ENCODE results near the gene PCSK6.

The PCSK6 gene

DNA sequence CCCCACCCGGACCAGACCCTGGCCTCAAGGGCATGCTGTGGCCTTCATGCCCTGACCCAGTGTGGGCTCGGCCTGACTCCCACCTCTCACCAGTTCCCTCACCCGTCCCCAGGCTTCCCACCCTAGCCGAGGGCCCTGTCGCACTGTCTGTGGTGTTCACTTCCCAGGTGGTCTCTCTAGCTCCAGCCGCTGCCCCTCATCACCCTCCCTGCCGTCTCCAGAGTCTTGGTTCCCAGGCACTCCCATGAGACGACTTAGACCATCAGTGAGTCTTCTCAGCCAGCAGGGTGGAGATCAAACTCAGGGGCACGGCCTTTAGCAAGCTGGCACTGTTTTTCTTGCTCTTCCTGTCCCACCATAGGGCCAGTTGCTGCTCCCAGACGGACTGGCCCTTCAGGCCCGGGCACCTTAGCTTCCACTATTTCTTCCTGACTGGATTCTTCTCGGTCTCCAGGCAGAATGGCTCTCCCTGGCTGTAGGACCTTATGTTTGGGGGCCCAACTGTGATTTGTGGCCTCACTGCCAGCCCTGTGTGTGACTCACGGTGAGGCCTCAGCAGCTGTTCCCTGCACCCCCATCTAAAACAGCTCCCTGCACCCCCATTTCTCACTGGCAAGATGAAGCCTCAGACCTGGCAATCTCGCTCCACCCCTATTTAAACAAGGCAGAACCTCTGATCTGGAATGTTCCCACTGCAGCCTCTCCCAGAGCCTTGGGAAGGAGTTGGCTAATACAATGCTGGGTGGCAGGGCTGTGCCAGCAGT, 9.4 kb upstream of the PCSK6 start:
- DNase-seq (ENCODE audit: low read depth), result no peak

DNA sequence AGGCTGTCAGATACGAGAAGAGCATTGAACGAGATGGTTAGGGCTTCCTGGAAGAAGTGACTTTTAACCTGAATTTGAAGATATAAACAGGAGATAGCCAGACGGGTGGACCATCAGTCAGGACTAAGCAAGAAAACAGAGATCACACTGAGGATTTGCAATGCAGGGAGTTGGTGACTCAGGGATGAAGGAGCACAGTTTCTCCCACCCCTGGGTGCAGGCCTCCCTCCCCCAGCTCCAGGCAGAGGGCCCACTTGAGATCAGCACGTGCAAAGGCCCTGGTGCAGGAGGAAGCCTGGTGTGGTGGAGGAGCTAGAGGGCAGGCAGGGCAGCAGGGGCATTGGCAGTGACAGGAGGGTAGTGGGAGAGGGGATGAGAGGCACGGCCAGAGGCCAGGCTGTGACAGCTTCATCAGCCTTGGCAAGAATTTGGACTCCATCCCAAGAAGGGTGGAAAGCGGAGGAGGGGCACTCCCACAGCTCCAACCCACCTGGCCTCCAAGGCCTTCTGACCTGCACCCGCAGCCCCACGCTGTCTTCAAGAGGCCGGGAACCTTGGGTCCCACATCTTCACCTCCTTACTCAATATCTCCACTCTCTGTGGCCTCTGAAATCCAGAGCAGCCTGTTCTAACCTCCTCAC, 8.7 kb upstream of the PCSK6 start:
- DNase-seq (ENCODE audit: low read depth), result no peak

DNA sequence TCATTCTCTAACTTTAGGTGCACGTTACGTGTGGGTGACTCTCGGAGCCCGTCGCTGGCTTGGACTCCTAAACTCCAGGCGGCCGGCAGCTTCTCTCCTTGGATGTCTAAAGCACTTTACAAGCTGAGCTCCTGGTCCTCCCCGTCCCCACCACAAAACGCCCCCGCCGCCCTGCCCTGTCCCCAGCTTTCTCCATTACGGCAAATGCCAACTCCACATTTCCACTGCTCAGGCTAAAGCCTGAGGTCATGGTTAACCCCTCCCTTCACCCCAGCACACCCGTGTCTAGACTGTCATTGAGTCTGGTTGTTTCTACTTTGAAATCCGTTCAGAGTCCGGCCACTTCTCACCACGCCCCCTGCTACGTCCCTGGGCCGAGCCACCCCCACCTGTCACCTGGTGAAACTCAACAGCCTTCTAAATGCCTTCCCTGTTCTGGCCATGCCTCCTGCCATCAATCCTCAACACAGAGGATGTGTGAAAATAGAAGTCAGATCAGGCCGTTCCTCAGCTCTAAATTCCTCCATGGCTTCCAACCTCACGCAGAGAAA, 8.1 kb upstream of the PCSK6 start:
- DNase-seq (ENCODE audit: low read depth), result no peak

DNA sequence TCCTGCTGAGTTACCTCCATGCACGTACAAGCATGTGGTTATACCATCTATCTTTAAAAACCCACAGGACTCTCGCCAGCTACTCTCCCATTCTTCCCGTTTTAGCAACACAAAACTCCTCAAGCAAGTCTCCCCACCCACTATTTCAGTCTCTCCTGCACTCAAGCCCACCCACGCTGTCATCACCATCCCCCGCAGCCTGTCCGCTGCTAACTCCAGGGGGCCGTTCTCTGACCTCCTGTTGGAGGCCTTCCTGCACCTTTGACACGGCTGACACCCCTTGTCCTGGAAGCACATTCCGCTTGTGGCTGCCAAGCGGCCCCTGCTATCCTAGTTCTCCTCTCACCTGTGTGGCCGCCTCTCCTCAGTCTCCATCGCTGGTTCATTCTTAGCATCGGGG, 7.5 kb upstream of the PCSK6 start:
- DNase-seq (ENCODE audit: low read depth), result no peak

DNA sequence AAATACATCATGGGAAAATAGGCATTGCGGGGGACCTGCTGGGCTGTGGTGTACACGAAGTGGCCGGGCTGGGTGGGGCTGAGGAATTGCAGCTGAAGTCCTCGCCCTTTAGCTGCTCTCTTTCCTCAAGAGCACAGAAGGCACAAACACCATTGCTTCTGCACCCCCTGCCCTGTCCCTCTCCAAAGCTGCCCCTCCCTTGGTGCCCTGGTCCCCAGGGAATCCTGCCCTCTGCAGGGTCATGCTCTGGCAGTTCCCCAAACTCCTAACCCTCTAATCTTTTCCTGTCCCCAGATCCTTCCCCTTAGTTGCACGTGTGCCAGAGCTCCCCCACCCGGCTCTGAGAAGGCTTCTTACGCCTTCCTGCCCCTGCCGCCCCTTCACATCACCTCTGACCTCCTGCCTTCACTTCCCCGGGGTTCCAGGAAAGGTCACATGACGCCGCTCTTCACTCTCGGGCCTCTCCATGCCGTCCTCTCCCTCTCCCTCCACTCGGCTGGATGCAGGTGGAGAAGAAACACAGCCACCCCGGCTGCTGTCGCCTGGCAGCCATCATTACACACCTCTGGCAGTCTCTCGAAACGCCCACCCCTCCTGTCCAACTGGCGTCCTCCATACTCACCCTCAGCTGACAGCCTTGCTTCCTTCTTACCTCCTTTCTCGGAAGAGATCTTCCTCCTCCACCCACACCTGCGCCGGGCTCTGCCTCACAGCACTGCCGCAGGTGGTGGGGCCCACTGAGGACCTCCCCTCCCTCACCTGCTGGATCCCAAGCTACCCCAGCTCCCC, 6.9 kb upstream of the PCSK6 start:
- no peak for DNase-seq (ENCODE audit: low read depth)

DNA sequence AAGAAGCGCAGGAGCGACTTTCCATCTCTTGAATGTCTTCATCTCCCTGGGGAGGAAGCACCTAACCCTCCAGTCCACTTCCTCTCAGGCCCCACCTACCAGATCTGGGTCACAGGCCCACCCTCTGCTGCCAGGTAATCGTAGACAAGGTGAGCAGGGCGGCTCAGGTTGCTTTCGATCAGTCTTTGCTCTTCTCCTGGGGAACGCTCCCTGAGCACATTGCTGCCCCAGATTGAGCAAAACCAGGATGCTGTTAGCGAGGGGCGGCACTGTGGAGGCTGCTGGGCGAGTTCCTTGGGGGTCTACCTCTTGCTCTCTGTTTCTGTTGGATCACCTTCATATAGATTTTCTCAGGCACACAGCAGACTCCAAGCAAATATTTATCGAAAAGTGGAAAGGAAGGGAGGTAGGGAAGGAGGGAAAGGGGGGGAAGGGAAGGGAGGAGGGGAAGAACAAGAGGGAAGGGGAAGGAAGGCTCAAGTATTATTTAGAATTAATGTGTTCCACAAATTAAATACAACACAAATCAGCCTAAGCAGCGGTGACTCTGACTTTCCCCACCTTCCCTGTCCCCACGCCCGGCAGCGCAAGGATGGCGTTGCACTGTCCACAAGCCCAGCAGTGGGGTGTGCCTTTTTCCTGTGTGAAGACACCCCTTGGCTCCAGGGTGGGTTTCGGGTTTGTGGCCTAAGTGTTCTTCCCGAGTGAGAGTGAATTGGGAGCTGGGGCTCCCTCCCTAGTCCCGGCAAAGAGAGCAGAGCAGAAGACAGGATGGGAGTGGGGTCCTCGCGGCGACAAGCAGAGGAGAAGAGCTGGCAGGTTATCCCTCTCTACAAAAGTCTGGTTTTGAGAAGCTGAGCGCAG, 6.1 kb upstream of the PCSK6 start:
- no peak for DNase-seq (ENCODE audit: low read depth)

DNA sequence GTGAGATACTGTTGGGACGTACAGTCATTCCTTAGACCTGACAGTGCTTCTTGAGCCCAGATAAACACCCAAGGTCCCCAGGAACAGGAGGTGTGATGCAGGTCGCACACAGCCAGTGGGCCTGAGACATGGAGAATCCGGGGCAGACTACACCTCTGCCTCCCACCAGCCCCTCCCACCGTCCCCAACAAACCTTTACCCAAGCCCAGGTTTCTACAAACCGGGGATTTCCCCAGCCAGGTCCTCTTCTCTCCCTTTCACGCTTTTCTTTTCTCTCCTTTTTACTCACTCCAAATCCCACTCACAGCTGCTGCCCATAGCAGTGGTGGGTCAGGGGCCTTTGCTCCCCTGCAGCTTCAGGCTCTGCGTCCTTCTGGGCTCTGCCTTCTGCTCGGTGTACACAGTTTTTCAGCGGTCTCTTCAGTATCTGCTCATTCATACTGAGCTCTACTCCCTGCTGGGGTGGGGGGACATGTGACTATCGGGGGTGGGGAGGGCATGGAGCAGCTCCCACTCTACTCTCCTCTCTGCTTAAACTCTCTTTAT, 4.8 kb upstream of the PCSK6 start:
- DNase-seq (ENCODE audit: low read depth), result no peak

DNA sequence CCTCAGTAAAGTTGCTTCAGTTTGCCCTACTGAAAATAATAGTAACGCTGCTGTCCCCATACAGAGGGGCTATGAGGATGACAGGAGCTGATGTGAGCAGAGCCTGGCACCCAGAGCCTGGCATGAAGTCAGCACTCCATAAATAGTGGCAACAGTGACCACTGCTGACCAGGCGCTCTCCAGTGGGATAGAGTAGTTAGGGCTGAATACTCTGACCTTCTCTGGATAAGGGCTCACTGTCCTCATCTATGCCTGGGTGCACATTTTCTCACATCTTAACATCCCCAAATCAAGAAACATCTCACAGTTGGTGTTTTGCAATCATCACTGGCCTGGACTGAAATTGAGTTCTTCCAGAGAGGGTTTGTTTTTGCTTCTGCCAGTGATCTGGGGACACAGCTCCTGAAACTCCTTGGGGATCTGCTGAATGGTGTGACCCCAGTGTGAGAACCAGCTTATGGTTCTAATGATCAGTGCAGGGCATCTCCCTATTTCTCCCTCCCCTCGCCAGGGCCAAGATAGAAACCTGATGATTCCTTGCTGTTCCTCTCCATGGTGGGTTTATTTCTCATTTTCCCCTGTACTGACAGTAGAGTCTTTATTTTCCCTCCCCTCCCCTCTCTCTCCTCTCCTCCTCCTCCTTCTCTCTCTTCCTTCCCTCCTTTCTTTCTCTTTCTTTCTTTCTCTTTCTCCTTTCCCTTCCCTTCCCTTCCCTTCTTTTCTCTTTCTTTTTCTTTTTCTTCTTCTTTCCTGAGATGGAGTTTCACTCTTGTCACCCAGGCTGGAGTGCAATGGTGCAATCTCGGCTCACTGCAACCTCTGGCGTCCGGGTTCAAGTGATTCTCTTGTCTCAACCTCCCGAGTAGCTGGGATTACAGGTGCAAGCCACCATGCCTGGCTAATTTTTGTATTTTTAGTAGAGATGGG, 3.5 kb upstream of the PCSK6 start:
- no peak for DNase-seq (ENCODE audit: low read depth)

DNA sequence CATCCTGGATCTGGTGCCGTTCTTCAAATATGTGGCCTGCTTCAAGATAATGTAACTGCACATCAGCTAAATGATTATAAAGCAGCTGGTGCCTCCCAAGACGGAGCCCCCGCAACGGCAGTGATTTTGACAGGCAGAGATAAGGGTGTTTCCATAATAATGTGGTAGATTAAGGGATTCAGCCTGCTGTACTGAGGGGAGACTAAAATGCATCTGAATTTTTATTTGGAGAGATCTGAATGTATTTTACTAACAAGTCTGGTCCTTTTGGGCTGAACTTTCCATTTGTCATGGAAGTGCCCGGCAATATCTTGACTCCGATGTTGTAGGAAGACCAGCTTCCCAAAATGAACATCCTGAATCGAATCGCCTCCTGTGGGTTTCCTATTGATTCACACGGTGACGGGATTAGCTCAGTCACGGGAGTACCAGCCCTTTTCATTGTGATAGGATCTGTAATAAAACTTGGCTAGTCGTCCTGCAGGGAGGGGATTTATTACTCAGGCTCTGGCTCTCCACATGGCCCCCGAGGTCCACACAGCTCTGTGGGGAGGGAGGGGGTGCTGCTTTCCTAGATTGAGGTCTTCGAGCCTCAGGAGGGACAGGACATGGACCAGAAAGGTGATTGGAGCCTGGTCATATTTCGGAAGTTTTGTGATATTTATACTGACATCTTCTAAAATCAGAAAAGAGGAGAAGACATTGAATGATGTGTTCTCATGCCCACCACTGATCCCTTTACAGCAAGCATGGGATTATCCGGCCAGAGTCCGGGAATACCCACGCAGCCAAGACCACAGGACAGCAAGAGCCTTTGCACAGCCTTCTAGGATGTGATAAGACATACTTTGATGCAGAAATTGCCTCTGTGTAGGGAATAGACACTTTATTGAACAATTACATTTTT, 2.5 kb upstream of the PCSK6 start:
- DNase-seq (ENCODE audit: low read depth), result no peak

DNA sequence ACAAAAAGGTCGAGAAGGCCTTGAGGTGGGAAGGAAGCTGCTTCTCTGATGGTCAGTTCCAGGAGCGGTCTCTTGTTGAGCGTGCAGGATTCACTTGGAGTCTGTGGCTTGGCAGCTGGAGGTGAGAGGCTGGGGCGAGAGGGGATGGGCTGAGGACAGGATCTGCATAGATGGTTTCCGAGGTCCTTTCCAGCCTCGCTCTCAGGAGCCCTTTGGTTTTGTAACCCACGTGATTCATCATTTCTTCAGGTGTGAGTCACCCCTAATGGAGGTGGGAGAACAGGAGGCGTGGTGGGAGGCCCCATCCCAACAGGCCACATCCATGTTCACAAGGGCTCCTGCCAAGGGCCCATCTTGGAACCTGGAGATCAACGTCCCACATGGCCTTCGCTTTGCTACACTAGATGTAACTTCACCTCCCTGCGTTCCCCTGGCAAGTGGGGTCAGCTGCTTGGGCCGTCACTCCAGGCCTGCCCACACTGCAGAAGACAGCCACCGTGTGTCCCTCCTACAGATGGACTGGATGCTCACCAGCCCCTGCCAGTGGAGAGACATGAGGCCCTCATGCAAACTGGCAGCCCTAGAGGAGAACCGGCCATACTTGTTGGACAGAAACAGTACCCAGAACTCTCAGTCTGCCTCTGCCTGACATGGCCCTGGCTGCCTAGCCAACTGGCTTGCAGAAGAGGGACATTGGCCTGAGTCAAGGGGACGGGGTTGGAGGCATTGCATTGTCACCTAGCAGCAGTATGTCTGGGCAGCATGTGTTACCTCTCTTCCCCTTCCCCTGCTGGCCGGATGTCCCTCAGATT, 1.6 kb upstream of the PCSK6 start:
- no peak for DNase-seq (ENCODE audit: low read depth)

DNA sequence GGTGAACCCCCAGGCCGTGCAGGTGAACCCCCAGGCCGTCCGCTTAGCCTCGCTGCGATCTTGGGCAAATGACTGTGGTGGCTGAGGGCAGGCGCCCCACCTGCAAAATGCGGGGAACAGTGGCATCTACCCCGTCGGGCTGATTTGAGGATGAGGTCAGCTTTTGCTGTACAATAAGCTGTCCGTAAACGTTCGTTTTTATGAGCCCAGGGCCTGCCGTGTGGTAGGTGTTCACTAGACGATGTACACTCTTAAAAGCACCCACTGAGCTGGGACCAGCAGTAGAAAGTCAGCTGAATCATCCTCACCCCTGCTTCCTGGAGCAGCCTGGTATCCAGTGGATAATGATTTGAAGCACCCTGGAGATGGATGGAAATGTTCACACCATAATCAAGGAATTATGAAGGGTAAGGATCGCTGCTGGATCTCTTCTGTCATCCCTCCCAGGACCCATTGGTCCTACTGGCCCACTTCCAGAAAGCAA, 943 bp upstream of the PCSK6 start:
- no peak for DNase-seq (ENCODE audit: low read depth)

DNA sequence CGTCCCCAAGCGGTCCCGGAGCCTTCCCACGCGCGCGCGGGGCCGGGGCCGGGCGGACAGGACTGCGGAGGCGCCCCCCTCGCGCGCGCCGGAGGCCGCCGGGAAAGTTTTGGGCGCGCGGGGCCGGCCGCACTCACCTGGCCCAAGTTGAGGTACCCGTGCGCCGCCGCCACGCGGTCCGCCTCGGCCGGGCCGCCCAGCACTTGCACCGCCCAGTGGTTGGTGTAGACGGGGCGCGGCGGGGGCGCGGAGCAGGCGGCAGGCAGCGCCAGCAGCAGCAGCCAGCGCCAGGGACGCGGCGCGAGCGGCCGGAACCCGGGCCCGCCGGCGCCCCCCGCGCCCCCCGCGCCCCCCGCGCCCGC, 289 bp downstream of the PCSK6 start:
- DNase-seq (ENCODE audit: low read depth), result no peak

DNA sequence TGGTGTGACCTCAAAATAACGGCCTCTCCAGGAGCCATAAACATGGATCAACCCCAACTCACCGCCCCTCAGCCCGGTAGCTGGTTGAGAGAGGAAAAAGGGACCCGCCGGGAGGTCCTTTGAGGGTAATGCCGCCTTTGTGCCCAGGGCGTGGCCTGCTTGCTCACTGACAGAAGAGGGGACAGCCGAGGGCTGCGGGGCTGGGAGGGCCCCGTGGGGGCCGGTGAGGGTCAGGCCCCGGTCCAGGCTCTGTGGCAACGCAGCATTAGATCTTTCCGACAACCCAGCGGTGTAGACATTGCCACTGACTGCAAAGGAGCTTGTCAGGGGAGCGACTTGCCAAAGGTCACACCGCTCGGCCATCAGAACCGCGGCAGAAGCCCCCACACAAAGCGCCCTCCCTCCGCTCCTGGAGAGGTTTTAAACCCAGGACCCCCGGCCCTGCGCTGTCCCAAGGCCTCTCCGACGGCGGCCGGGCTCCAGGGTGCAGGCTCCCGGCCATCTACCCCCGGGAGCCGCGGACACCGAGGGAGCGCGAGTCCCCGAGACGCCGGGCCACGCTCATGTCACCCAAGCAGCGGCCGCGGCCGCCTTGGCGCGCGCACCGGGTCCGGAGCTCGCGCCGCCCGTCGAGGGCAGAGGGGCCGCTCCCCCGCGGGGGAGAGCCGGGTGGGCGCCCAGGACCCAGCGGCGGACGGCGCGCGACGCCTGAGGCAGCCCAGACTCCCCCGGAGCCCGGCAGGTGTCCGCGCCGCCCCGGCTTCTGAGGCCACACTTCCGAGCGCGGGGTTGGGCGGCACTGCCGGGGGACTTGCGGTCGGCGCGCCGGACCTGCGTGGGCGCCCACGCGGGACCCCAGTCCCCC, 975 bp downstream of the PCSK6 start:
- no peak for DNase-seq (ENCODE audit: low read depth)

DNA sequence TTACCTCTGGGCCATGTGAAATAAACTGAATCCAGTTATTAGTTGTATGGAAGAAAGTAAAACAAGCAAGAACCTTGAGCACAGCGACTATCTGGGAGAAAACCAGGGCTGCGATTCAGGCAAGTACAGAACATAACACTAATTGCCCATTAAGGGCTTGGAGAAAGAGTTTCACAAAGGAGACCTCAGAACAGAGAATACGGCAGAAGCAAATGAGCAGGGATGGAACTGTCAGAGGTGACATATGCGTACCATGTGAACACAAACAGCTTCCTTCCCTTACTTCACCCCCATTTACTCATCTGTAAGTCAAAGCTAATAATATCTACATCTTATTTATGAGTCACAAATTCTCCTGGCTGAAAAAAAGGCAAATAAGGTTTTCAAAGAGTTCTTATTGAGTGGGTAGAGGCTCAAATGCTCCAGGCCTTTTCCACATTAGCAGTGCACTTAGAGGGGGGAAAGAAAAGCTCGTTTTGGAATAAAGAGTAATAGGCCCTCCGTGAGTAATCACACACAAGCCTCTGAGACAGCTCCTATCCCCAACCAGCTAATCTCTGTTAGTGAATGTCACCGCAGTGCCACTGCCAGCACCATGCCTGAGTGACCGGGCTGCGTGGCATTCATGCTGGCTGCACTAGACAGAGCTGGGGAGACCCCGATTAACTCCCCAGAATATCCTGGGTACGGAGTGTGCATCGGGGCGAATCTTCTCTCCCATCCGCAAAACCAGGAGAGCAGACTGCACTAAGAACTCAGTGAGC, 2.6 kb downstream of the PCSK6 start:
- no peak for DNase-seq (ENCODE audit: low read depth)

DNA sequence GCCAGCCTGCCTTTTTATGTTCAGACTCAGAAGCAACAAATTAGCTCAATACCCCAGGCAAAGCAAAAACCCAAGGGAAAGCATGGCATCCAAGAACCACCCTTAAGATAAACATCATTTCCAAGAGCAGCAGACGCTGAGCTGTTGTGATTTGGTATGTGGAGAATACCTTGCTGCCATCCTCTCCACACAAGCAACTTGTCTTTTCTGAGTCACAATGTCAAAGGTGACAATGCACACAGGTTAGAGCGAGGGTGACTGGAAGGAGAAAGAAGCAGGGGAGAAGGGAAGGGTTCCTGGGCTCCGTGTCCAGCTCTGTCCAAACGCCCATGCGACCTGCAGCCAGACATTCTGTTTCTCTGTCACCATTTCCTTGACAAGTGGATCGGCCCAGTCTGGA, 6.0 kb downstream of the PCSK6 start:
- DNase-seq (ENCODE audit: low read depth), result no peak

DNA sequence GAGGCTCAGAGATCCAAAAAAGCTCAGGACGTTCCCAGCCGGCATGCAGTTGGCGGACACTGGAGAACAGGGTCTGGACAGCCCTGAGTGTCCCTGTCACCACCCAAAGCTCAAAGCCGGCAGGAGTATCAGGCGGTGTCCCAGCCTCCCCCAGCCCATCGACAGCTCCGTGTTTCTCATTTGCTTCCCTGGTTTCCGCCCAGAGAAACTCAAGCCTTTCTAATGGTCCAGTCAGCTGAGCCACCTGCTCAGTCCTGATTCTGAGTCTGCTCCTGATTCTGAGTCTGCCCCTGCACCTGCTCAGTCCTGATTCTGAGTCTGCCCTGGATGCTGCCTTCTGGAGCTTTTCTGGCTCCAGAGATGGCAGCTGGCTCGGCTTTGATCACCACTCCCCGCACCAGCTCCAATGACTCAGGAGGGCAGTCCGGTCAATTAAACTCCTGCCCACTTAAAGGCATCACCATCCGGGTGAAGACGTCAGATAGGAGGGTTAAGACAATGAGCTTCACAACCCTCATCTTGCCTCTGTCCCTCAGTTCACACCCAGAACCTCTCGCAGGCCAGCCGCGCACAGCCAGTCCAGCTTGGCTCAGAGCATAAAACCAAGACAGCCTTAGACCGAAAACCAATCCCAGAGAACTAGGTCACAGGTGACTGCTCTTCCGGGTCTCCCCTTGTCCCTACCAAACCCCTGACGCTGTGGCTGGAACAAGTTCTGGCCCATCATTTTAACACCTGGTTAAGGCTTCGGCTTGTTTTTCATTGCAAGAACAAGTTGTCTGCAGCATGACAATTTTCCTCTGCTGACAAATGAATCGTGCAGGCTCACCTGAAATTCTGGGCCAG, 6.8 kb downstream of the PCSK6 start:
- DNase-seq (ENCODE audit: low read depth), result no peak

All from stimulated activated CD8-positive, alpha-beta memory T cell treated with anti-CD3 and anti-CD28 coated beads, Interleukin-12 subunit alpha, Interleukin-12 subunit beta, amount 100 ng/mL, for 4 hours (primary cell).